GM04503 (cell line): Measurements from ENCODE around the gene MESD.

Source experiments
- DNase-seq: peaks from one replicate; pipeline ENCODE4 v3.0.0-alpha.2; 2012; ENCODE audit warnings: low read depth

Gene MESD

GRCh38 chr15:80989518-80990478 is at the start of gene MESD:
Gene MESD, minus strand, starts transcription at chr15:80989819. Its CDS starts 28 bp downstream, at chr15:80989791.
- DNase-seq, result peak; percentile 51

GRCh38 chr15:81038975-81039607 is 49.5 kb upstream of the MESD start:
- no peak for DNase-seq

GRCh38 chr15:81037952-81038743 is 48.5 kb upstream of the MESD start:
- no peak for DNase-seq

GRCh38 chr15:81033508-81033907 is 43.9 kb upstream of the MESD start:
- DNase-seq, result no peak

GRCh38 chr15:81032818-81033217 is 43.2 kb upstream of the MESD start:
- no peak for DNase-seq

- no peak for DNase-seq
Observed at GRCh38 chr15:81032355-81032754, 42.7 kb upstream of the MESD start.

- DNase-seq, result no peak
Observed at GRCh38 chr15:81031203-81031602, 41.6 kb upstream of the MESD start.

GRCh38 chr15:81030301-81030750 is 40.7 kb upstream of the MESD start:
- DNase-seq, result no peak

GRCh38 chr15:81029414-81030300 is 40.0 kb upstream of the MESD start:
- no peak for DNase-seq

- DNase-seq, result peak; percentile 20
Observed at GRCh38 chr15:81026836-81027599, 37.4 kb upstream of the MESD start.

GRCh38 chr15:81025721-81026370 is 36.2 kb upstream of the MESD start:
- DNase-seq, result no peak

- DNase-seq, result no peak
Observed at GRCh38 chr15:81024936-81025335, 35.3 kb upstream of the MESD start.

- DNase-seq, result no peak
Observed at GRCh38 chr15:81024265-81024872, 34.8 kb upstream of the MESD start.

GRCh38 chr15:81023483-81024264 is 34.1 kb upstream of the MESD start:
- peak; percentile 59 for DNase-seq

- DNase-seq, result no peak
Observed at GRCh38 chr15:81021321-81021720, 31.7 kb upstream of the MESD start.

- DNase-seq, result no peak
Observed at GRCh38 chr15:81018197-81018596, 28.6 kb upstream of the MESD start.

- DNase-seq, result no peak
Observed at GRCh38 chr15:81016489-81017068, 27.0 kb upstream of the MESD start.
